K562 (cell line): ENCODE results near the gene AGPAT4. TPM values are rescaled to one million over a fixed set of nuclear protein-coding genes. Genes with fewer than 3 reads are reported as not detected.

Source experiments
- ATF4 ChIP-seq: fragments of 450-650 bp; formaldehyde crosslinking; IDR thresholded peaks from 2 replicates; pipeline ENCODE4 v1.4.0; 2022; ENCODE audit warnings: mild to moderate bottlenecking, moderate library complexity
- IRF9 ChIP-seq: fragments of 450-650 bp; IDR thresholded peaks from 2 replicates; pipeline ENCODE4 v1.6.1; 2016; ENCODE audit warnings: missing biosample characterization, missing genetic modification characterization
- KLF1 ChIP-seq: fragments of 450-650 bp; IDR thresholded peaks from 2 replicates; pipeline ENCODE4 v1.6.1; 2016; ENCODE audit warnings: missing genetic modification characterization, missing compliant biosample characterization
- MAZ ChIP-seq, 2 experiments: fragments of 450-650 bp in 1 of 2; sonication (generic) in 1 of 2; formaldehyde crosslinking; IDR thresholded peaks in 1 of 2; conservative IDR thresholded peaks in 1 of 2; 2 replicates each; pipeline versions ENCODE4 v1.4.0 to v1.5.0; 2020; ENCODE audit warnings: mild to moderate bottlenecking in 1 of 2, missing genetic modification reagents in 1 of 2
- MTA3 ChIP-seq: fragments of 450-650 bp; formaldehyde crosslinking; IDR thresholded peaks from 2 replicates; pipeline ENCODE4 v1.6.1; 2017; ENCODE audit warnings: mild to moderate bottlenecking, borderline replicate concordance
- NFE2 ChIP-seq: IDR thresholded peaks from 2 replicates; pipeline ENCODE4 v1.6.1; 2014; ENCODE audit warnings: antibody characterized with exemption, low read depth
- PBX2 ChIP-seq, 2 experiments: IDR thresholded peaks in 1 of 2; conservative IDR thresholded peaks in 1 of 2; 2 replicates each; pipeline ENCODE4 v1.6.1; 2016; ENCODE audit warnings: low read depth in 2 of 2, mild to moderate bottlenecking in 1 of 2, missing compliant biosample characterization in 1 of 2, missing genetic modification characterization in 1 of 2, moderate library complexity in 1 of 2
- PHTF2 ChIP-seq: fragments of 250-450 bp; sonication (Bioruptor Pico); IDR thresholded peaks from 2 replicates; pipeline ENCODE4 v1.5.0; 2021; ENCODE audit warnings: mild to moderate bottlenecking
- POLR2AphosphoS2 ChIP-seq: IDR thresholded peaks from 2 replicates; pipeline ENCODE4 v1.6.1; 2012; ENCODE audit warnings: low read length, improper control_type of control experiment
- RAD21 ChIP-seq, 2 experiments: fragments of 250-450 bp in 1 of 2; fragments of 450-650 bp in 1 of 2; sonication (Bioruptor Pico) in 1 of 2; formaldehyde crosslinking in 1 of 2; IDR thresholded peaks in 1 of 2; conservative IDR thresholded peaks in 1 of 2; 2 replicates each; pipeline versions ENCODE4 v1.4.0 to v1.8.0; 2020 to 2022; ENCODE audit warnings: mild to moderate bottlenecking in 2 of 2, moderate library complexity in 1 of 2
- TAL1 ChIP-seq: fragments of 450-650 bp; IDR thresholded peaks from 2 replicates; pipeline ENCODE4 v1.6.1; 2016; ENCODE audit warnings: mild to moderate bottlenecking
- TARDBP ChIP-seq: fragments of 450-650 bp; IDR thresholded peaks from 2 replicates; pipeline ENCODE4 v1.6.1; 2016
- TCFL5 ChIP-seq: fragments of 250-450 bp; sonication (Bioruptor Pico); conservative IDR thresholded peaks from 2 replicates; pipeline ENCODE4 v1.6.1; 2021; ENCODE audit warnings: mild to moderate bottlenecking, moderate library complexity, matching md5 sums
- TRIM24 ChIP-seq, 2 experiments: fragments of 450-650 bp; IDR thresholded peaks; 2 replicates each; pipeline ENCODE4 v1.6.1; 2016
- ZHX1 ChIP-seq: fragments of 150-350 bp; conservative IDR thresholded peaks from 2 replicates; pipeline ENCODE4 v1.6.1; 2014; ENCODE audit warnings: low read length
- ZNF133 ChIP-seq: fragments of 250-450 bp; sonication (Bioruptor Pico); IDR thresholded peaks from 2 replicates; pipeline ENCODE4 v1.4.0; 2020; ENCODE audit warnings: mild to moderate bottlenecking
- ZNF324 ChIP-seq: fragments of 250-450 bp; sonication (Bioruptor Pico); IDR thresholded peaks from 2 replicates; pipeline ENCODE4 v1.4.0; 2020; ENCODE audit warnings: mild to moderate bottlenecking
- ZNF57 ChIP-seq: fragments of 450-650 bp; formaldehyde crosslinking; IDR thresholded peaks from 2 replicates; pipeline ENCODE4 v1.4.0; 2020; ENCODE audit warnings: mild to moderate bottlenecking, moderate library complexity
- ZNF76 ChIP-seq: fragments of 250-450 bp; sonication (Bioruptor Pico); IDR thresholded peaks from 2 replicates; pipeline ENCODE4 v1.4.0; 2020; ENCODE audit warnings: mild to moderate bottlenecking, moderate library complexity, borderline replicate concordance
- polyA plus RNA-seq, 8 experiments: library from polyadenylated mRNA; depleted of rRNA in 4 of 8; stranded (reverse) in 5 of 8; unstranded in 3 of 8; fragments of >200 nt; fragmentation: Nextera tagmentation in 2 of 8; fragmentation: Illumina TruSeq in 1 of 8; extraction: Ambion mirVana in 2 of 8; extraction: Trizol in 1 of 8; gene quantifications; 2 replicates each; pipeline versions ENCODE4 v1.2.1 to v1.2.3, GENCODE V29; 2011 to 2014; ENCODE audit warnings: inconsistent platforms in 1 of 8, missing spikeins in 1 of 8
- total RNA-seq, 7 experiments: library from RNA; depleted of rRNA in 6 of 7; stranded (reverse); fragments of >200 nt in 6 of 7; fragmentation: Illumina TruSeq in 2 of 7; extraction: Trizol in 2 of 7; gene quantifications; 2 replicates each; pipeline versions ENCODE4 v1.2.1 to v1.2.3, GENCODE V29; 2011 to 2021; ENCODE audit warnings: low replicate concordance in 1 of 7

Gene AGPAT4
- total and polyA plus RNA-seq, 9 of the 15 experiments (the other 6 are each of a cell fraction or from before 2014, with no cell fraction given), result 2.2 to 15.0 (median 5.7) TPM

GRCh38 chr6:161226009-161226964 lies 47.6 kb downstream of the AGPAT4 start (continued):
- 0 out of 2 replicates have a peak, but pooled peaks have one; percentile 41 for TF ChIP-seq KLF1
- TF ChIP-seq IRF9 (tag), result peak; percentile 55; the same call in 1 of the 2 replicates
- peak; percentile 53 to 55; a peak in 3 of 4 replicates for TF ChIP-seq MAZ (CRISPR knock-in tag; conservative IDR thresholded peaks at IDR 0.05 in 1 of 2, IDR thresholded peaks at IDR 0.05 in 1 of 2)
- TF ChIP-seq TAL1, result peak; percentile 58; the same call in 1 of the 2 replicates
- peak; percentile 24 to 55; a peak in 2 of 4 replicates for TF ChIP-seq TRIM24 (IDR thresholded peaks at IDR 0.05)
- 0 out of 2 replicates have a peak, but pooled peaks have one; percentile 17 for TF ChIP-seq TCFL5 (CRISPR knock-in tag)
- peak; percentile 61; the same call in 1 of the 2 replicates for TF ChIP-seq MTA3
- peak; percentile 28; the same call in 1 of the 2 replicates for TF ChIP-seq ATF4 (CRISPR knock-in tag)
- no peak for TF ChIP-seq ZHX1
- no peak for TF ChIP-seq ZNF76
- TF ChIP-seq NFE2, result peak; percentile 44
- no peak for TF ChIP-seq POLR2AphosphoS2
- 0 out of 2 replicates have a peak, but pooled peaks have one; percentile 49 for TF ChIP-seq ZNF133 (CRISPR knock-in tag)
- TF ChIP-seq PHTF2 (CRISPR knock-in tag), result no peak
- TF ChIP-seq ZNF324 (CRISPR knock-in tag), result 0 out of 2 replicates have a peak, but pooled peaks have one; percentile 4
- TF ChIP-seq ZNF57 (CRISPR knock-in tag), result 0 out of 2 replicates have a peak, but pooled peaks have one; percentile 48
- no peak for TF ChIP-seq TARDBP
- peak; percentile 2 to 14; a peak in 2 of 4 replicates for TF ChIP-seq RAD21 (CRISPR knock-in tag; conservative IDR thresholded peaks at IDR 0.05 in 1 of 2, IDR thresholded peaks at IDR 0.05 in 1 of 2)
- no peak for TF ChIP-seq PBX2 (CRISPR knock-in tag; IDR thresholded peaks at IDR 0.05; ENCODE audit: low read depth)
- TF ChIP-seq PBX2 (tag; conservative IDR thresholded peaks at IDR 0.05; ENCODE audit: low read depth), result peak; percentile 59
